HG02943 (cell line): ENCODE results near the gene MTUS2.

Experiments used
- ATAC-seq: cut with Tn5 transposase; IDR thresholded peaks from one replicate; pipeline ENCODE4 v1.9.1; 2021; ENCODE audit warnings: mild to moderate bottlenecking, low read depth, moderate library complexity; ENCODE audit not compliant: unreplicated experiment

MTUS2 gene

DNA sequence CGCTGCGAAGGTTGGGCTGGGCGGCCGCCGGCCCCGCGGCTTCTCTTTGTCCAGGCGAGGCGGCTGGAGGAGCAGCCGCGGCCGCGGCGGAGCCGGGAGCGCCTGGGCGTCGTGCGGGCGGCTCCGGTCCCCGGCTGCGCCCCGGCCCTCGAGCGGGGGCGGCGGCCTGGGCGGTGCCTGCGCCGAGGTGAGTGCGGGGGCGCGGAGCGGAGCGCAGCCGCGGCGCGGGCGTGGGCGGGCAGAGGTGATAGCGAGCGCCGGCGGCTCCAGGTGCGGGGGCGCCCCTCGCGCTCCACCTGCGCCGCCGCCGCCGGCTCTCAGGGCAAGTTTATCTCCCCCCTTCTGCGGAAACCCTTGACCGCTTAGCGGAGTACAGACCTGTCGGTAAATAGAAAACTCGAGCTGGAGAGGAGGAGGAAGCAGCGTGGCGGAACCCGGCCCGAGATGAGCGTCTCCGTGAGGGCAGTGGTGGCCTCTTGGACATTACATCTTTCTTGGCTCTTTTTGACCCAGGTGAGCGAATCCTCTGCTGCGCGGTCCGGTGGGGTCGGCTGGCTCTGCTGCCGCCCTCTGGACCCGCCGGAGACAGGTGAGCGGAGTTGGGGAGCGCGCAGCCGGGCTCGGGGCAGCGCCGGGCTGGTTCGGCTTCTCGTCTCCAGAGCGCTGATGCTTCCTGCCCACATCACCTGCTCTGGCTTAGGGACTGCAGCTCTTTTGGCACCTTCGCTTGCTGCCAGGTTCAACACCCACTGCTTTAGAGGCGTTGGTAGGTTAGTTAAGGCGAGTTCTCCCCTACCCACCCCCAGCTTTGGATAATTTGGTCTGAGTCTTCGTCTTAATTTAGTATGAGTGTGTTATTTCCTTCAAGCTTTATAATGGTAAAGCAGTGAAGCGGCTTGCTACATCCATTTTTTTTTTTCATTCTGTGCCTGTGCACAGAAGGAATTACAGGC, at the start of gene MTUS2:
Gene MTUS2, plus strand, starts transcription at position 241 of the 953 bp plus-strand sequence.
- peak; percentile 41 for ATAC-seq

DNA sequence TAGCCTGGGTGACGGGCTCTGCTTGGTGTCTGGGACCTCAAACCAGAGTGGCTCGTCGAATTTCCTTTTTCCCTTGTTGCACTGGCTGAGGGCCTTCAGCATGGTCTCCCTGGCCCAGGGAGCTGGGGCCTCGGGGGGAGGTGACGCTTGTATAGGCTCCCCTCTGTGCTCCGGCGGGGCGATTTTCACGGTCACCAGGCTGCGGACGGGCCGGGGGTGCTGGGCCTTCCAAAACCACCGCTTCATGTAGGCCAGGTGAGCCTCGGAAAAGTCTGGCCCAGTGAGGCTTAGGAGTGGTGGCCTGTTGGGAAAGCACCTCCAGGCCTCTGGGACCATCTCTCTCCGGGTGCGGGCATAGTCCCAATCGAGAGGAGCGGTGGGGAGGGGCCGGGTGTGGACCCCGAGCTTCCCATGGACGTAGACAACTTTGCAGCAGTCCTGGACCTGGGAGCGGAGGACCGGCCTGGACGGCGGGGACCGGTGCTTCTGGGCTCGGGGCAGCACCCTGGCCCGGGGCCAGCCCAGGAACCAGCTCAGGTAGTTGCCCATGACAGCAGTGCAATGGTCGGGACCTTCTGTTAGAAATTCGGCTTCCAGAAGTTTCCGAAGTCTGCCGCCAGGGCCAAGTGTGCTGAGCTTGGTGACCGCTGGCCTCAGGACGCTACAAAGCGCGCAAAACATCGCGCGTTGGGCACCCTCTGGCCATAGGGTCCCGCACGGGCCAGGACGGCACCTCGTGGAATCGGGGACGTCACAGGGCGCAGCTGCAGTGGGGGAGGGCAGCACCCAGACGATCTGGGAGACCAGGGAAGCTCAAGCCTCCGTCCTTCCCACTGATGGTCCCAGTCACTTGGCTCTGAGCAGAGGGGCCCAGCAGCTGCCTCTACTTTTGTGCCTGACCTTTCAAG, 41.6 kb upstream of the MTUS2 start:
- ATAC-seq, result no peak

DNA sequence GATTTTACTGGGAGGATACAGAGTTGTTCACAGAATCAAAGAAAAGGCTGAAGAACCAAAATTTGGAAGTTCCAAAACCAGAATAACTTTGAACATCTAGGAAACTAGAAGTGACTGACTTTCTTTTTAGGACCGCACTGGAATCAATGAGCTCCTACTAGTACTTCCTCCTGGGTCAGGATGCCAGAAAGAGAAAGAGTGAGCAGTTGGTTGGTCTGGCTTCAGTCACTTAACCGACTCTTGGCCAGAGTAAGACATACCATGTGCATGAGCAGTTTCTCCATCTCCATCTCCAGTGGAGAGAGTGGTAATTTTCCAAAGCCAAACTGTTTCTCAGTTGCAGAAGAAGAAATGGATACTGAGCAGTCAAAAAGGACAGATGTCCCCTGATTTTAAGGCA, 27.1 kb upstream of the MTUS2 start:
- no peak for ATAC-seq

DNA sequence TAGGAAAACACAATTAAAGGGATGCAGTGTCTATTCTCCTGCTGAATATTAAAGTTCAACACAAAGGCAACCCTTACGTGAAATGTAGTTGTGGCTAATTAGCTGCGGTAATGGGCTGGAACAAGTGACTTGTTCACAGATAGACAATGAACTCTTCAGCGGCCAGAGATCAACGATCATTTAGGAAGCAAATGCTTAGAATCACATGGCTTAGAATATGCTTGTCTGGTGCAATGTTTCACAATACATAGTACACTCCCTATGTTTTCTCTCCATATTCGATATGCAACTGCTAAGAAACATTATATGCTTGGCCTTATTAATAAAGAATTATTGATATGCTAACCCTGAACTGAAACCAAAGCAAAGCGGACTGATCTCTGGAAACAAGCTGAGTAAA, 25.7 kb upstream of the MTUS2 start:
- ATAC-seq, result no peak

DNA sequence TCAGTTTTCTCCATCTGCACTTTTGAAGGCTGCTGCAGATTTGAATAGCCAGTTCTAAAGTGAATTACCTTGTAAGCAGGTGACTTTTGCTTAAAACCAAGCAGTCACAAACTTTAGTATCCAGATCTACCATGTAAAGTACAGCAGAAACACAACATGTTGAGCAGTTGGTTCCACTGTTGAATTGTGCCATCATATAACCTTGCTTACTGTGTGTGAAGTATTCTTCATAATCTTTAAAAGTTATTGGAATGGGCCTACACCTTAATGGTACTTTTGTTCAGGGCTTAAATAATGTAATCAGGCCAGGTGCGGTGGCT, 23.2 kb upstream of the MTUS2 start:
- ATAC-seq, result no peak

DNA sequence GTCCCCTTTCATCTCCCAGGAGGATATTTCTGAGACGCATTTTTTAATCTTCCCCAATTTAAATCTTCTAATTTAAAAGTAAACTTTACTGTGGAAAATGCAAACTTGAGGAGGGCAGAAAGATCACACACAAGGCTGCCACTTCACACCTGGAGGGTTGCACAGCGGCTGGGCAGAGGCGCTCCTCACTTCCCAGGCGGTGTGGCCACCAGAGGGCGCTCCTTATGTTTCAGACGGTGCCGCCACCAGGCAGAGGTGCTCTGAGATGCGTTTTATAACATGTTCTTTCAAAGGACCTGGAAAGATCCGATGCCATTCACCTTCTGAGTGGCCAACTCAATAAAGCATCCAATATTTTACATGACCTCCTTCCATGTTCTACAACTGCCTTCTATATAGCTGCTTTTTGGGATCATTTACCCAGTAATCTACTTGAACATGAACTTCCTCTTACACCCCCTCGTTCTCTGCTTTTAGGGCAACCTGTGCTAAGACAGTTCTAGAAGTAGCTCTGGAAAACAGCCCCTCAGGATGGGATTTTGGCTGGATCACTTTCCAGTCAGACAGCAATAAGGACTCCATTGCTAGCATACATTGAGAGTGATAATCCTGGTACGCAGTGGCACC, 14.8 kb upstream of the MTUS2 start:
- ATAC-seq, result no peak

DNA sequence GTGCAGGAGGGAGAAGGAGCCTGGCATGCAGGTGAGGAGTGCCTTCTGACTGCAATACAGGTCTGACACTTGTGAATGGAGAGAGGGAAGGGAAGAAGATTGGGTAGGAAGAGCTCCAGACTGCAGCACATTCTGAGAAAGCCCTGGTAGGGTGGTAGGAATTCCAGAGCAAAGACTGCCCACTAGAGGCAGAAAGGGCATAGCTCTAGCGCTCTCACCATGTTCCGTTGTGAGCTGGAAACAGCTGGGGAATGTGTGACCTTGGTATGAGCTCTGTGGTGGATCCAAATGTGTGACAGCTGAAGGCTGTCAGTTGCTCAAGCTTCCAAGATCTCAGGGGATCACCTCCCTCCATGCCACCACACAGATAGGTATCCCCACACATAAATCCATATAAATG, 2.9 kb upstream of the MTUS2 start:
- no peak for ATAC-seq

DNA sequence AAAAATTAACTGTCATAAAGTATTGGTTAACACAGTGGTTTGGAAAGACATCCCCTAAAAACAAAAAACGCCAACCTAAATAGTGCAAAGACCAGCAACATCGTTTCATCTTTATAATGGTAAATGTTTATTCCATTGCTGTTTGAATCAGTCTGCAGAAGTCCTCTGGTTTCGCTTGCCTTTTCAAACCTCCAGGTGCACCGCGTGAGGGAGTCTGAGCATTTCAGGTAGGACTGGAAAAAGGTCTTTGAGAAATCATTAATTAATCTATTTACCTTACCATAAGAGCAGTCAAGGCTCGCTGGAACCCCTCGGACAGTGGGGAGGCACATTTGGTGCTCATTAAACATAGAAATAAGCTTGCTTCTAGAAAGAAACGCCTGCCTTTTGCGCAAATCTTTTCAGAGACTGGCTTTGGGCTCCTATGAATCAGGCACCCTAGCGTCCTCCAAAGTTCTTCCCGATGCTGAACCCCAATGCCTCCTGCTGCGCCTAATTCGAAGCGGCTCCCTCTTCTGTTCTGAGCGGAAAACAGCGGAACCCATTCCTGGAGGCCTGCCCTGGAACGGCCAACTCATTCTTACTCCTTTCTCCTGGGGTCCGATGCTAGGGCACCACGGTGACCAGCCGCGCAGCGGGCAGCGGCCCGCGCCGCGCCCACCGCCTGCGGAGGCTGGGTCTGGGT, 951 bp upstream of the MTUS2 start:
- no peak for ATAC-seq

DNA sequence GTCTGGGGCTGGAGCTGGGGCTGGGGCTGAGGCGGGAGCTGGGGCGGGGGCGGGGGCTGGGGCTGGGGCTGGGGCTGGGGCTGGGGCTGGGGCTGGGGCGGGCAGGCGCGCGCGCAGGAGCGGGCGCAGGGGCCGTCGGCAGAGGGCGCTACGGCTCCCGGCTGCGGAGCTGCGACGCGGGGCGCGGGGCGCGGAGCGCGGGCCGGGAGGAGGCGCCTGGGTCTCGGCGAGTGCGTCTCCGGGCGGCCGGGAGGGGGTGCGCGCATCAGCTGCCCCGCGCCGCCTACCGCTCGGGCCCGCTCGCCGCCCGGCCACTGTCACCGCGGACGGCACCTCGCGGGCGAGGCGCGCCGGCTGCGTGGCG, 422 bp upstream of the MTUS2 start:
- ATAC-seq, result peak; percentile 58

DNA sequence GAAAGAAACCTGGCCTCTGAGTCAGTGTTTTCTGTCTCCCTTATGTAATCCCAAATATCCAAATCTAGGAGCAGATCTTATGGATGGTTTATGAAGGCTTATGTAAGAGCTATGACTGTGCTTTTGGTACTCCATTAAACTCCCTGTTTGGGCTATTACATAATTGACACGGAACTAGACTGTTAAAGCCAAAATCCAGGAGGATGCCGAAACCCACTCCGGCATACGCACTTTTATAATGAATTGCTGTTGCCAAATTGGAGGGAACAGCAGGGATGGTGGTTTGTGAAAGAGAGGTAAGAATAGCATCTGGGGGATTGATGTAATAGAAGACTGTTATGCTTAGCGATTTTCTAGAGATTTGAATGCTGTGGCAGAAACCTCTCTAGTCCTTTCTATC, 2.0 kb downstream of the MTUS2 start:
- ATAC-seq, result no peak

DNA sequence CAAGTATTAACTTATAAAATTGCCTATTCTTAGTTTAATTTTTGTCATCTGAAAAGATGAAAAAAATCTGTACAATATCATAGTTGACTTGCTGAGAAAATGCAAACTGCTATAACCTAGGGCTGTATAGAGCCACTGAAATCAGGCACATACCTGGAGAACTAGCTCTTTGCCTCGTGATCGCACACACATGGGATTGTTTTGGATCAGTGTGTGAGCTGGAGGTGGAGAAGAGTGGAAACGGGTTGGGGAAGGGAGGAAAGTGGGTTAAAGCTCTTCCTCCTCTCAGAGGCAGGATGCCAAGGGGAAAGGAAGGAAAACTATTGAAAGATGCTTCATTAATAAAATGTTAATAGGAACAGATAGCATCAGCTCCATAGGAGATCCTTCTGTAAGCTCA, 2.7 kb downstream of the MTUS2 start:
- no peak for ATAC-seq

DNA sequence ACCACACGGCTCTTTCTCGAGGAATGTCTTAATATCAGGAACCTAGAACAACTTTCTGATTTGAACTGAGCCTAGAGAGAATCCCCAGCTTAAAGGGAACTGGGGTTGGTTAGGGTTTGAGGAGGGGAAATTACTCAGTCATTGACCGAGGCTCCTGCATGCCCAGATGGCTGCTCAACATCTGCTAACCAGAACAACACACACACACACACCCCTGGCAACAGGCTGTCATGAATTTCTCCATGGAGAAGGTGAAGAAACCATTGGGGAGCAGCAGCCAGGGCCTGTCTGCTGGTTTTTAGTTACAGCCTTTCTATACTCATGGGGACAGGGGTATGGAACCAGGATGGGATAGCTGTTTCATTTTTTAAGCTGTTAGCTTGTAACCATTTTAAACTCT, 5.2 kb downstream of the MTUS2 start:
- ATAC-seq, result no peak

DNA sequence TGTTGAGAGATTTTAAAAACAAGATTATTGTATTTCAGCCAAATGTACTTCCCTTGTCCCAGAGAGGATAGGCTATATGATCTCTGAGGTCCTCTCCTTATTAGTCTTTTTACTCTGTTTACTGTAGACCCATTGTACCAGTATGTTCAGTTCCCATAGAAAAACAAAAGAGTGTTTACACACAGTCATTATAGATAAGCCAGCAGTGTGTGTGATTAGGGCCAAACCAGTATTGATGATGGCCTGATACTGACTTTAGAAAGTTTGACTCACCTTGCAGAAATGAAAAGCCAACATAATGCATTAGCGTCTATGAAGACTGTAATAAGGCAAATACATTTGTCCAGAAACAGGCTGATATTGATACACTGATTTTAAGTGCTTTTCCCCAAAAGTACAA, 6.2 kb downstream of the MTUS2 start:
- no peak for ATAC-seq

DNA sequence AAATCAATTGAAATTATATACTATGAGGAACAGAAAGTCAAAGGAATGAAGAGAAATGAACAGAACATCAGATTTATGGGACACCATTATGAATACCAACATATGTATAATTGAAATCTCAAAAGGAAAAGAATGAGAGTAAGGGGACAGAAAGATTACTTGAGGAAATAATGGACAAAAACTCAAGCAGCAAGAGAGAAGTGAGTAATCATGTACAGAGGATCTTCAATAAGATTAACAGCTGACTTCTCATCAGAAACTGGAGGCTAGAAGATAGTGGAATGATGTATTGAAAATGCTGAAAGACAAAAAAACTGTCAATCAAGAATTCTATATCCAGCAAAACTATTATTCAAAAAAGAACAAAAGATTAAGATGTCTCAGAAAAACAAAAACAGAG, 10.4 kb downstream of the MTUS2 start:
- ATAC-seq, result no peak

DNA sequence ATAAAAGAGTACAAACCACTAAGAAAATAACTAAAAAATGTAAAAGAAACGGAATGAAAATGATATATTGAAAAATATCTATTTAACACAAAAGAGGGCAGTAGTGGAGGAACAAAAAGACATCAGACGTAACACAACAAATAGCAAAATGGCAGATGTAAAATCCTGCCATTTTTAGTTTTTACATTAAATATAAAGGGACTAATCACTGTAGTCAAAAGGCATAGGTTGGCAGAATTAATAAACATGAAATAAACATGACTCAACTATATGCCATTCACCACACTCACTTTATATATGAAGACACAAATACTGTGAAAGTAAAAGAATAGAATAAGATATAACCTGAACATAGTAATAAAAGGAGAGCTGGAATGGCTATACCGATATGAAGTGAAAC, 11.0 kb downstream of the MTUS2 start:
- ATAC-seq, result no peak

DNA sequence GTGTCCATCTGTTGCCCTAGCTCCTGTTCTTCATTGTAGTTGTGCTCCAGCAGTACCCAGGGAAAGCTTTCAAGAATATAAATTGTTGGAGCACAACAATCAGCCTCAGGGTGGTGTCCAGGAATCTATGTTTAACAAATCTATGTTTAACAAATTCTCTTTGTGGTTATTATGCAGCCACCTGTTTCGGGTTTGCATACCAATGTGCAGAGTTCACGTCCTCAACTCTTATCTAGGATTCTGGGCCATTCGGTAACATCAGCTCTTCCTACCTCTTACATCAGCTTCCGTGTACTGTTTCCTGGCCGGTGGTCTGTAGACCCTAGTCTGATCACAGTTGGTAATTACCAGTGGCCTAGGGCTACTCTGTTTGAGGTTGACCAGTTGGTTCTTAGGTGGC, 17.0 kb downstream of the MTUS2 start:
- no peak for ATAC-seq

DNA sequence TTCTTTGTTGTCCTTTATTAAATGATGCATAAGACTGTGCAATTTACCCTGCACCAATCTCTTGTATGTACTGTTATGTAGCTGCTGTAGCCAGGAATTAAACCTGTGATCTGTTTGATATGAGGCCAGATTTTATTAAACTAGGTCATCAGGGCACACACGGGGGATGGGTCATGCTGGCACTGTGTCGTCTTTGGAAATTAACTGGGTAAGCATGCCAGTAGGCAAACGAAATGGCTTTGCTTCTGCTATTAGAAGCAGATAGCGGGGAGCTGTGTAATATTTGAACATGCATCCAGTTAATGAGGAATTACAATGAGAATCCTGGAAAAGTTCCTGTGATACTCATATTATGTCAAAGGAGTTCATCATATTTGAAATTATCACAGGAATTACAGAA, 23.5 kb downstream of the MTUS2 start:
- ATAC-seq, result no peak

DNA sequence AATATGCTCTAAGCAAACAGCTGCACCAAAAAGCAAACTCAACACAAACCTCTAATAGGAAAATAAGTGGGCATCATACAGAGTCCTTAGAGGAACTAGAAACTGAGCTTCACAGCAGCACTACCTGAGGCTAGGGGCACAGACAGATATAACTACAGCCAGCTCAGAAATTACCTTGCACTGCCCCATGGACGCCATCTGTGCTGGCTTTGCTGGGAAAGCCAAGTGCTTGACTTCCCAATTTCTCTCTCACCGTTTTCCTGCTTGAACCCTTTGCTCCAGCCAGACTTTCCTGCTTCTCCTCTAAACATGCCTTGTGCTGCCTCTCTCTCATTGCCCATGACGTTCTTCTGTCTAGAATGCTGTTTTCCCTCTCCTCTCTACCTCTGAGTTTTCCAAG, 29.3 kb downstream of the MTUS2 start:
- no peak for ATAC-seq

DNA sequence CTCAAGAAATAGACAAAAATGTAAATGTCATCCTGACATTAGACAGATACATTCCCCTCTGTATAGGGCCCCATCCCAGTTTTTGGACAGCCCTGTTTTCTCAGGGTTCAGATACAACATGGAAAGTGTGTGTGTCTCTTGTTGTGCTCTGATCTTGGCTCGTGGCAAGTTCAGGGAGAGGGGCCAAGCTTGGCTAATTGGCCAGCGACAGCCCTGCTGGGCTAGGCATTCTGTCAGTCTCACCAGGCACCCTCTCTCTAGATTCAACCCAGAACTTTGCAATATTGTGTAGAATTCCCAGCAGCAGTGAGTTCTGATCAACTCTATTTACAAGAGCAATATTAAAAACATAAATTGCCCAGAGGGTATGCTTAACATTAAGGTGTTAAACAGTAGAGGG, 30.1 kb downstream of the MTUS2 start:
- no peak for ATAC-seq

DNA sequence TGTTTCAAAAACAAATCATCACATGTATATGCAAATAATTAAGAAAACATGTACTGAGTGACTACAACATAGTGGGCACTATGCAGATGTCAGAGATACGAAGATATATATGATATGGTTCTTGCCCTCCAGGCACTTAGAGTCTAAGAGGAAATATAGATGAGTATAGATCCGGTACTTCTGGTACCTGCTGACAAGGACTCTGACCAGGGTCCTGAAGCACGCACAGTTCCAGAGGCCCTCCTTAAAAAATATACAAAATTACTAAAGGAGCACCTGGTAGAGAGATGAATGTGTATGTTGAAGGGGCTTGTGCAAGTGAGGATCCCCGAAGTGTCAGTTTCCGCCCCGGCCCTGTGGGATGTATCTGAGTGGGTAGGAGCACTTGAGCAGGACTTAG, 31.3 kb downstream of the MTUS2 start:
- ATAC-seq, result no peak

DNA sequence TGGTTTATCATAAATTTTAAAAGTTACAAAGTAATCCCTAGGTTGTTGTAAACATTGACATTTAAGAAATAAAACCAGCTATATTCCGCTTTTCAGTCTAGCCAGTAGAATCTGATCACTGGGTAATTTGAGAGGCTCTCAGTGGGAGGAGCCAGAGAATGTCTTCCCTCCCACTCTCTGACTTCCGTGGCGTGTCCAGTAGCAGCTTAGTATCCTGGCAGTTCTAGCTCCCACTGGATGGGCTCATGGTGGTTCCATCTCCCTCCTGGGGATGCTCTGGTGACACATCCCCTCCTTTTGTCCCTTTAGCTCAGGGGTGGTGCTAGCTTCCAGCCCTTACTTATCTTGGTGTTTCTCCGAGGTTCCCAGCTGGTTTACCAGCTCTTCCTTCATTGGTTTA, 34.5 kb downstream of the MTUS2 start:
- ATAC-seq, result no peak
